Liver (tissue), 3 donors: ENCODE data around the gene CNOT3.
"Not testable (repeated sequence)": the region's sequence is repeated elsewhere in the genome, so short reads cannot be mapped to it uniquely, and the experiment has no call there.

Source experiments
- CTCF ChIP-seq: fragments of 150-350 bp; IDR thresholded peaks from 2 replicates; pipeline ENCODE4 v1.5.1; 2017; ENCODE audit warnings: improper control_type of control experiment, low read depth, low read length; ENCODE audit not compliant: missing input control
- GABPA ChIP-seq, 2 donors: IDR thresholded peaks in 1 of 2; conservative IDR thresholded peaks in 1 of 2; 2 replicates each; pipeline ENCODE4 v1.6.1; 2016; ENCODE audit warnings: antibody characterized with exemption in 2 of 2, mild to moderate bottlenecking in 1 of 2, moderate library complexity in 1 of 2
- JUND ChIP-seq, 2 donors: IDR thresholded peaks; 2 replicates each; pipeline ENCODE4 v1.6.1; 2016; ENCODE audit warnings: antibody characterized with exemption in 2 of 2
- RAD21 ChIP-seq, 2 donors: IDR thresholded peaks; 2 replicates each; pipeline ENCODE4 v1.6.1; 2016; ENCODE audit warnings: antibody characterized with exemption in 2 of 2, mild to moderate bottlenecking in 2 of 2
- REST ChIP-seq: IDR thresholded peaks from 2 replicates; pipeline ENCODE4 v1.6.1; 2016; ENCODE audit warnings: antibody characterized with exemption, mild to moderate bottlenecking
- TAF1 ChIP-seq: conservative IDR thresholded peaks from 2 replicates; pipeline ENCODE4 v1.6.1; 2016; ENCODE audit warnings: antibody characterized with exemption, mild to moderate bottlenecking
- YY1 ChIP-seq: IDR thresholded peaks from 2 replicates; pipeline ENCODE4 v1.6.1; 2016; ENCODE audit warnings: antibody characterized with exemption, mild to moderate bottlenecking
- ZBTB33 ChIP-seq: IDR thresholded peaks from 2 replicates; pipeline ENCODE4 v1.6.1; 2016; ENCODE audit warnings: antibody characterized with exemption
- TF ChIP-seq, protein P1 (sequence below): IDR thresholded peaks from 2 replicates; pipeline ENCODE4 v1.6.1; 2016; ENCODE audit warnings: antibody characterized with exemption
- TF ChIP-seq, protein P2 (sequence below): IDR thresholded peaks from 2 replicates; pipeline ENCODE4 v1.6.1; 2016; ENCODE audit warnings: antibody characterized with exemption
- donor health status: healthy.
- donor health status: healthy.

- not testable (repeated sequence) for TF ChIP-seq CTCF; ZBTB33; RAD21 (IDR thresholded peaks at IDR 0.05); JUND (IDR thresholded peaks at IDR 0.05); REST; GABPA (IDR thresholded peaks at IDR 0.05 in 1 of 2, conservative IDR thresholded peaks at IDR 0.05 in 1 of 2); TAF1; YY1
- TF ChIP-seq, protein P1, sequence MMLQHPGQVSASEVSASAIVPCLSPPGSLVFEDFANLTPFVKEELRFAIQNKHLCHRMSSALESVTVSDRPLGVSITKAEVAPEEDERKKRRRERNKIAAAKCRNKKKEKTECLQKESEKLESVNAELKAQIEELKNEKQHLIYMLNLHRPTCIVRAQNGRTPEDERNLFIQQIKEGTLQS, result not testable (repeated sequence)
- TF ChIP-seq, protein P2, sequence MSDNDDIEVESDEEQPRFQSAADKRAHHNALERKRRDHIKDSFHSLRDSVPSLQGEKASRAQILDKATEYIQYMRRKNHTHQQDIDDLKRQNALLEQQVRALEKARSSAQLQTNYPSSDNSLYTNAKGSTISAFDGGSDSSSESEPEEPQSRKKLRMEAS, result not testable (repeated sequence)
These were observed 44.3 kb downstream of the CNOT3 start for GRCh38 chr19:54181894-54182293.
